ENCODE results near the gene UTP4. TPM values are rescaled to one million over a fixed set of nuclear protein-coding genes. Genes with fewer than 3 reads are reported as not detected.
"Not testable (repeated sequence)": the region's sequence is repeated elsewhere in the genome, so short reads cannot be mapped to it uniquely, and the experiment has no call there.

Gene UTP4
- total RNA-seq, 4 donors from 2014 or later: 10.1 to 79.4 (median 17.6) TPM

DNA sequence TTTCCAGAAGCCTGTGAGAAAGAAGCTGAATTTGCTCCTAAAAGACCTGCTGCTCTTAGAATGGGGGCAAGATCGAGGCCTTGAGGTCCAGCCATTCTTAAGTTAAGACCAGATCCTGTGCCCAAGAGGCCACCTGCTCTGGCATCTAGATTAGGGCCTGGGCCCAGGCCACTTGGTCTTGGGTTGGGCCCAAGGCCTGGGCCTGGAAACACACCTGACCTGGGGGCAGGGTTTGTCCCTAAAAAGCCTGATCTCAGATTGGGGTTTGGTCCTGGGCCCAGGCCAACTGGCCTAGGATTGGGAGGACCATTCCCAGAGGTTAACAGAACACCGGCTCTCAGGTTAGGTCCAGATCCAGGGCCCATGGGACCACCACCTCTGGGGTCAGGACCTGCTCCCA, 12.9 kb upstream of the UTP4 start:
- Histone ChIP-seq H3K27ac (no peak overlapping the region), H3K4me3 (no peak overlapping the region), H3K4me1 (peaks cover 0 to 6% (median 2%) of the 10 kb centered on the region in 4 donors), H3K36me3 (peaks cover 0 to 56% (median 13%) of the 10 kb centered on the region in 4 donors), H3K27me3 (no peaks in the 10 kb centered on the region), H3K9me3 (no peaks in the 10 kb centered on the region)
- TF ChIP-seq POLR2A (IDR thresholded peaks at IDR 0.05) (no peak), POLR2AphosphoS5 (IDR thresholded peaks at IDR 0.05) (no peak), EP300 (IDR thresholded peaks at IDR 0.05; ENCODE audit: low read depth) (no peak)
- TF ChIP-seq, protein P1, sequence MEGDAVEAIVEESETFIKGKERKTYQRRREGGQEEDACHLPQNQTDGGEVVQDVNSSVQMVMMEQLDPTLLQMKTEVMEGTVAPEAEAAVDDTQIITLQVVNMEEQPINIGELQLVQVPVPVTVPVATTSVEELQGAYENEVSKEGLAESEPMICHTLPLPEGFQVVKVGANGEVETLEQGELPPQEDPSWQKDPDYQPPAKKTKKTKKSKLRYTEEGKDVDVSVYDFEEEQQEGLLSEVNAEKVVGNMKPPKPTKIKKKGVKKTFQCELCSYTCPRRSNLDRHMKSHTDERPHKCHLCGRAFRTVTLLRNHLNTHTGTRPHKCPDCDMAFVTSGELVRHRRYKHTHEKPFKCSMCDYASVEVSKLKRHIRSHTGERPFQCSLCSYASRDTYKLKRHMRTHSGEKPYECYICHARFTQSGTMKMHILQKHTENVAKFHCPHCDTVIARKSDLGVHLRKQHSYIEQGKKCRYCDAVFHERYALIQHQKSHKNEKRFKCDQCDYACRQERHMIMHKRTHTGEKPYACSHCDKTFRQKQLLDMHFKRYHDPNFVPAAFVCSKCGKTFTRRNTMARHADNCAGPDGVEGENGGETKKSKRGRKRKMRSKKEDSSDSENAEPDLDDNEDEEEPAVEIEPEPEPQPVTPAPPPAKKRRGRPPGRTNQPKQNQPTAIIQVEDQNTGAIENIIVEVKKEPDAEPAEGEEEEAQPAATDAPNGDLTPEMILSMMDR (IDR thresholded peaks at IDR 0.05): no peak
- 90% methylated on average over 2 of the region's 2 CpGs; no CpG with 5 or more reads in 1 of the 2 donors for WGBS, 2 donors (ENCODE audit: low coverage in 1 of 2)
- no peak for DNase-seq
- in situ Hi-C loops (cut with MboI; ENCODE audit: low pct_ligation_motif_present in 1 of 4, low pct_unique_long_range_greater_than_20kb in 1 of 4, low sequenced_read_pairs in 3 of 4) (loop anchor here in 1 of 4 donors (25.0 kb wide), 1 partner anchor 207 kb away; no protein-coding TSS in a partner anchor), intact Hi-C loops (cut with DNase I; ENCODE audit: low total_unique reads) (no loop called here)

DNA sequence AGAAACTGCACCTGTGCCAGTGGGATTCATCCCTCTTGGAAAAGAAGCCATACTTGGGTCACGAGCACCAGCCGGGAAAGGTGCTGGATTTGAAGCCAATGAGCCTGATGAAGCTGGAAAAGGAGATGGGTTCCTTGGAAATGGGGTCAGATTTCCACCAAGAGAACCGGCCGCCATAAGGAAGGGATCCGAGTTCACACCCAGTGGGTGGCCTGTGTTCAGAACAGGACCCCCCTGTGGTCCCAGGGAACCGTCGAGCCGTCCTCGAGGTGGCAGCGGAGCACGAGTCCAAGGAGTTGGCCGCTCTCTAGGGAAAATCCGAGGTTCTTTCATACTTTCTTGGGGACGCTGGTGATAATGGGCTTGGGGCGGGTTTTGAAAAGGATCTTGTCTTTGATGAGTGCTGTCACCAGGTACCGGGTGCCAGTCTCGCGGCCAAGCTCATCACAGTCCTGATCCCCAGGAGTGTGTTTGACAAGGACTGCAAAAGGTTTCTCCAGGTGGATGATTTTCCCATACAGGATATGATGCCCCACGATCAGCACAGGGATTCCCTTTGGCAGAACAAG, 12.3 kb upstream of the UTP4 start:
- H3K4me1 ChIP-seq: peaks cover 0 to 6% (median 2%) of the 10 kb centered on the region in 4 donors
- peaks cover 0 to 56% (median 13%) of the 10 kb centered on the region in 4 donors for H3K36me3 ChIP-seq
- TF ChIP-seq, protein P1 (IDR thresholded peaks at IDR 0.05): no peak
- TF ChIP-seq EP300 (IDR thresholded peaks at IDR 0.05; ENCODE audit: low read depth) (no peak), POLR2AphosphoS5 (IDR thresholded peaks at IDR 0.05) (no peak), POLR2A (IDR thresholded peaks at IDR 0.05) (no peak)
- H3K4me3 ChIP-seq: no peak overlapping the region
- no peaks in the 10 kb centered on the region for H3K9me3 ChIP-seq
- no peaks in the 10 kb centered on the region for H3K27me3 ChIP-seq
- intact Hi-C loops (cut with DNase I; ENCODE audit: low total_unique reads) (no loop called here), in situ Hi-C loops (cut with MboI; ENCODE audit: low pct_ligation_motif_present in 1 of 4, low pct_unique_long_range_greater_than_20kb in 1 of 4, low sequenced_read_pairs in 3 of 4) (loop anchor here in 3 of 4 donors (10.0 to 25.0 kb wide), 4 partner anchors 208 to 275 kb away; partner anchors contain the start of gene TANGO6 (in 1 of the 3))
- no peak overlapping the region for H3K27ac ChIP-seq
- WGBS, 2 donors (ENCODE audit: low coverage in 1 of 2): 96% methylated on average over 19 of the region's 19 CpGs; no CpG with 5 or more reads in 1 of the 2 donors
- DNase-seq: no peak

DNA sequence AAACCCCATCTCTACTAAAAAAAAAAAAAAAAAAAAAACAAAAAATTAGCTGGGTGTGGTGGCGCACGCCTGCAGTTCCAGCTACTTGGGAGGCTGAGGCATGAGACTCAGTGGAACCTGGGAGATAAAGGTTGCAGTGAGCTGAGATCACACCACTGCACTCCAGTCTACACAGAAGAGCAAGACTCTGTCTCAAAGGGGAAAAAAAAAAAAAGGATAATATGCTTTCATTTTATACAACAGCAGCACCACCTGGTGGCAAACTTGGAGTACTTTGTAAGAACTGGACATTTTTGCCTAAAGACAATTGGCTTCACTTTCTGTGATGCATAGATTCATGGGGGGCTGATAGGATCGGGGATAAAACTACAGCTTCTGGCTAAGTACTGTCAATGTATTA, 8.5 kb upstream of the UTP4 start:
- H3K9me3 ChIP-seq: no peaks in the 10 kb centered on the region
- WGBS, 2 donors (ENCODE audit: low coverage in 1 of 2): 71 to 78% methylated on average over 3 of the region's 3 CpGs
- in situ Hi-C loops (cut with MboI; ENCODE audit: low pct_ligation_motif_present in 1 of 4, low pct_unique_long_range_greater_than_20kb in 1 of 4, low sequenced_read_pairs in 3 of 4): loop anchor here in 3 of 4 donors (10.0 to 25.0 kb wide), 4 partner anchors 212 to 279 kb away; partner anchors contain the start of gene TANGO6 (in 1 of the 3)
- H3K4me3 ChIP-seq: no peak overlapping the region
- peaks cover 0 to 26% (median 10%) of the 10 kb centered on the region in 4 donors for H3K36me3 ChIP-seq
- no peaks in the 10 kb centered on the region for H3K27me3 ChIP-seq
- H3K4me1 ChIP-seq: peaks cover 0 to 10% (median 3%) of the 10 kb centered on the region in 4 donors
- no peak overlapping the region for H3K27ac ChIP-seq
- peak; percentile 60 for DNase-seq
- intact Hi-C loops (cut with DNase I; ENCODE audit: low total_unique reads): loop anchor here (2.0 kb wide), 1 partner anchor 595 kb away; no protein-coding TSS in a partner anchor
- TF ChIP-seq POLR2AphosphoS5 (IDR thresholded peaks at IDR 0.05) (no peak), POLR2A (IDR thresholded peaks at IDR 0.05) (no peak)
- TF ChIP-seq, protein P1 (IDR thresholded peaks at IDR 0.05): peak; percentile 63 to 82 (median 65)

DNA sequence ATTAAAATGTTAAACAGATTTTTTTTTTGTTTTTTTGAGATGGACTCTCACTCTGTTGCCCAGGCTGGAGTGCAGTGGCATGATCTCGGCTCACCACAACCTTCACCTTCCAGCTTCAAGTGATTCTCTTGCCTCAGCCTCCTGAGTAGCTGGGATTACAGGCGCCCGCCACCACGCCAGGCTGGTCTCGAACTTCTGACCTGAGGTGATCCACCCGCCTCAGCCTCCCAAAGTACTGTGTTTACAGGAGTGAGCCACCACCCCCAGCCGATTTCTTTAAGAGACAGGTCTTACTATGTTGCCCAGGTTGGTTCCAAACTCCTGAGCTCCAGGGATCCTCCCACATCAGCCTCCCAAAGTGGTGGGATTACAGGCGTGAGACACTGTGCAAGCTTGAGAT, 8.0 kb upstream of the UTP4 start:
- not testable (repeated sequence) for H3K4me1 ChIP-seq, H3K27me3 ChIP-seq, H3K27ac ChIP-seq, H3K9me3 ChIP-seq, H3K4me3 ChIP-seq, DNase-seq
- in situ Hi-C loops (cut with MboI; ENCODE audit: low pct_ligation_motif_present in 1 of 4, low pct_unique_long_range_greater_than_20kb in 1 of 4, low sequenced_read_pairs in 3 of 4): loop anchor here in 3 of 4 donors (10.0 to 25.0 kb wide), 4 partner anchors 212 to 280 kb away; partner anchors contain the start of gene TANGO6 (in 1 of the 3)
- WGBS, 2 donors (ENCODE audit: low coverage in 1 of 2): 83 to 85% methylated on average over 1 to 8 of the region's 8 CpGs
- H3K36me3 ChIP-seq: peaks cover 0 to 21% (median 7%) of the 10 kb centered on the region in 4 donors
- intact Hi-C loops (cut with DNase I; ENCODE audit: low total_unique reads): loop anchor here (2.0 kb wide), 1 partner anchor 596 kb away; no protein-coding TSS in a partner anchor

DNA sequence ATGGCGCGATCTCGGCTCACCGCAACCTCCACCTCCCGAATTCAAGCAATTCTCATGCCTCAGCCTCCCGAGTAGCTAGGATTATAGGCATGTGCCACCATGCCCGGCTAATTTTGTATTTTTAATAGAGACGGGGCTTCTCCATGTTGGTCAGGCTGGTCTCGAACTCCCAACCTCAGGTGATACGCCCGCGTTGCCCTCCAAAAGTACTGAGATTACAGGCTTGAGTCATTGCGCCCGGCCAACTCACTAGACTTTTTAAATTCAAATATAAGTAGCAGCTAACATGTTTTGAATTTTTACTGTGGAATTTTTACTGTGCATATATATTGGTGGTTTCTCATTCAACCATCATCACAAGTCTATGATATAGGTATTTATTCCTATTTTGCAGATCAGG, 7.5 kb upstream of the UTP4 start:
- in situ Hi-C loops (cut with MboI; ENCODE audit: low pct_ligation_motif_present in 1 of 4, low pct_unique_long_range_greater_than_20kb in 1 of 4, low sequenced_read_pairs in 3 of 4) (loop anchor here in 3 of 4 donors (10.0 to 25.0 kb wide), 4 partner anchors 213 to 280 kb away; partner anchors contain the start of gene TANGO6 (in 1 of the 3)), intact Hi-C loops (cut with DNase I; ENCODE audit: low total_unique reads) (loop anchor here (2.0 kb wide), 1 partner anchor 596 kb away; no protein-coding TSS in a partner anchor)
- Histone ChIP-seq H3K4me1 (peaks cover 0 to 10% (median 4%) of the 10 kb centered on the region in 4 donors), H3K36me3 (peaks cover 0 to 16% (median 5%) of the 10 kb centered on the region in 4 donors)
- not testable (repeated sequence) for H3K9me3 ChIP-seq, H3K27me3 ChIP-seq, H3K27ac ChIP-seq, DNase-seq, H3K4me3 ChIP-seq
- WGBS, 2 donors (ENCODE audit: low coverage in 1 of 2): 93 to 100% methylated on average over 1 to 14 of the region's 14 CpGs
